GM18868 (cell line): ENCODE measurements around the gene CPED1.
A peak's percentile ranks its signal among the peaks of the same experiment; 100 is the strongest.
"Not testable (repeated sequence)": the region's sequence is repeated elsewhere in the genome, so short reads cannot be mapped to it uniquely, and the experiment has no call there.

Experiments
- ATAC-seq: cut with Tn5 transposase; IDR thresholded peaks from one replicate; pipeline ENCODE4 v1.9.1; 2021; ENCODE audit warnings: mild to moderate bottlenecking, moderate library complexity; ENCODE audit not compliant: unreplicated experiment

The CPED1 gene

GRCh38 chr7:121167971-121168370, 179.5 kb downstream of the CPED1 start:
- ATAC-seq, result no peak

GRCh38 chr7:121169469-121169868, 181.0 kb downstream of the CPED1 start:
- ATAC-seq, result no peak

- no peak for ATAC-seq
These were observed 184.0 kb downstream of the CPED1 start for GRCh38 chr7:121172484-121172883.

- no peak for ATAC-seq
These were observed 187.3 kb downstream of the CPED1 start for GRCh38 chr7:121175826-121176225.

GRCh38 chr7:121178452-121178851, 189.9 kb downstream of the CPED1 start:
- ATAC-seq, result no peak

- ATAC-seq, result no peak
These were observed 190.5 kb downstream of the CPED1 start for GRCh38 chr7:121178869-121179497.

- ATAC-seq, result peak; percentile 97
These were observed 192.0 kb downstream of the CPED1 start for GRCh38 chr7:121180436-121181063.

- no peak for ATAC-seq
These were observed 192.8 kb downstream of the CPED1 start for GRCh38 chr7:121181357-121181756.

- ATAC-seq, result no peak
These were observed 193.8 kb downstream of the CPED1 start for GRCh38 chr7:121182281-121182680.

- no peak for ATAC-seq
These were observed 194.4 kb downstream of the CPED1 start for GRCh38 chr7:121182902-121183301.

- not testable (repeated sequence) for ATAC-seq
These were observed 195.4 kb downstream of the CPED1 start for GRCh38 chr7:121183883-121184282.

- ATAC-seq, result no peak
These were observed 198.2 kb downstream of the CPED1 start for GRCh38 chr7:121186746-121187145.

GRCh38 chr7:121187222-121187621, 198.7 kb downstream of the CPED1 start:
- peak; percentile 53 for ATAC-seq

- ATAC-seq, result no peak
These were observed 199.2 kb downstream of the CPED1 start for GRCh38 chr7:121187676-121188075.

- ATAC-seq, result no peak
These were observed 204.3 kb downstream of the CPED1 start for GRCh38 chr7:121192834-121193233.

GRCh38 chr7:121195010-121195409, 206.5 kb downstream of the CPED1 start:
- no peak for ATAC-seq

- no peak for ATAC-seq
These were observed 207.4 kb downstream of the CPED1 start for GRCh38 chr7:121195874-121196273.

- ATAC-seq, result no peak
These were observed 207.8 kb downstream of the CPED1 start for GRCh38 chr7:121196286-121196685.

GRCh38 chr7:121197455-121197854, 208.9 kb downstream of the CPED1 start:
- no peak for ATAC-seq

GRCh38 chr7:121198502-121198901, 210.0 kb downstream of the CPED1 start:
- no peak for ATAC-seq

GRCh38 chr7:121202125-121202524, 213.6 kb downstream of the CPED1 start:
- no peak for ATAC-seq

- ATAC-seq, result no peak
These were observed 214.3 kb downstream of the CPED1 start for GRCh38 chr7:121202834-121203233.

- ATAC-seq, result no peak
These were observed 216.0 kb downstream of the CPED1 start for GRCh38 chr7:121204537-121204936.
